ENCODE data around the gene KLF7.

Gene KLF7

DNA sequence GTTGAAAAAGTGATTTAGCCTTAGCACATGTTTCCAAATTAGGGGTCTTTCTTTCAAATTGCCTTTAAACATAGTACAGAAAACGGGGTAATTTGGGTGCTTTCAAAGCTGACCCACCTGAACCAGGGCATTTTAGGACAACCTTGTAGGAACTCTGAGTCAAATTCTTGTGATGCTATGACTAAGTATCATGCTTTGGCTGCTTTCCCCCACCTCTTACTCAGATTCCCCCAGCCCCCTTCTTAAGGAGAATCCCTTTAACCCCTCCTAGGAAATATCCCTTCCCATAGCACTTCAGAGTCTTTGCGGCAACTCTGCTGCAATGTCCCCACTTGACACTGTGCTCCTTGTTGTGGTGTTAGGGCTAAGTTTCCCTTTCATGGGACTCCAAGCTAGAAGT lies 18.6 kb upstream of the KLF7 start:
- no peak for TF ChIP-seq CTCF (IDR thresholded peaks at IDR 0.05; ENCODE audit: insufficient read depth, missing control alignments)
- no peak for FAIRE-seq
- no peak for DNase-seq (ENCODE audit: insufficient read length, low spot score)

- FAIRE-seq = no peak
- no peak for TF ChIP-seq CTCF (IDR thresholded peaks at IDR 0.05; ENCODE audit: insufficient read depth, missing control alignments)
- no peak for DNase-seq (ENCODE audit: insufficient read length, low spot score)
These were observed 17.8 kb upstream of the KLF7 start for GRCh38 chr2:207183506-207183905.

DNA sequence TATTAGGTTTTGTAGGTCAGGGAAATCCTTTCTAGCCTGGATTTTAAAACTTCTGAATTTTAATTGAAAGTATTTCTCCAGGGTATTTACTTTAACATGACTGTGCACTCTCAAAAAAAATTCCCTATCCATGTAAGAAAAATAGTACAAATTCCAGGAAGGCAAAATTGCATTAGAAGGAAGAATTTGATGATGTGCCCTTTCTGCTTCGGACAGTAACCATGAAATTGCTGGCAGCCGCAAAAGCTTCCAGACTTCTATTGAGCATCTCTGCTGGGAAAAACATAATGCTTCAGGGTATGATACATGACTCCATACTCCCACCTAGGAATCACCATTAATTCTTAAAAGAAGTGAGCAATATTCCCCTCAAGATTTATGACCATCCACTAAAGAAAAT lies 17.2 kb upstream of the KLF7 start:
- TF ChIP-seq CTCF (IDR thresholded peaks at IDR 0.05; ENCODE audit: insufficient read depth, missing control alignments) = no peak
- FAIRE-seq (no peak), DNase-seq (ENCODE audit: insufficient read length, low spot score) (no peak)

- no peak for DNase-seq (ENCODE audit: insufficient read length, low spot score)
- FAIRE-seq = no peak
- TF ChIP-seq CTCF (IDR thresholded peaks at IDR 0.05; ENCODE audit: insufficient read depth, missing control alignments) = no peak
These were observed 16.0 kb upstream of the KLF7 start for GRCh38 chr2:207181526-207182274.

GRCh38 chr2:207180741-207181140 lies 15.0 kb upstream of the KLF7 start:
- FAIRE-seq = no peak
- DNase-seq (ENCODE audit: insufficient read length, low spot score) = no peak
- no peak for TF ChIP-seq CTCF (IDR thresholded peaks at IDR 0.05; ENCODE audit: insufficient read depth, missing control alignments)

GRCh38 chr2:207176247-207176646 lies 10.5 kb upstream of the KLF7 start:
- FAIRE-seq = no peak
- no peak for DNase-seq (ENCODE audit: insufficient read length, low spot score)
- TF ChIP-seq CTCF (IDR thresholded peaks at IDR 0.05; ENCODE audit: insufficient read depth, missing control alignments) = no peak

DNA sequence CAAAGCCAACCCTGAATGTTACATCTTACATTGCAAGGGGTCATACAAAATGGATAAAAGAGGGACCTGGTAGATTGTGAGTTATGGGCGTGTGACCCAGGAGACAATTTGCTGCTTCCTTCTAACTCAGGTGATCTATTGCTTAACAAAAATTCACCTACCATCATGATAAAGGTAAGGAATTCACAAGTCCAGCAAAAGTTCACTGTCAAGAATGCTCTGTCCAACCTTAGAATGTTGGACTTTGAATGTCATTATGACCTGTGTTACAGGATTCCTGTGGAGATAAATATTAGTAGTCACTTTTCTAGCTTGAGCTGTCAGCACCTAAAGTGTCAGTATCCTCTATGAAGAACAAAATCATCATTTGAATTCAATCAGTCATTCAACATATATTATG lies 7.9 kb upstream of the KLF7 start:
- no peak for FAIRE-seq
- no peak for TF ChIP-seq CTCF (IDR thresholded peaks at IDR 0.05; ENCODE audit: insufficient read depth, missing control alignments)

More for the DNA sequence above, 7.9 kb upstream of the KLF7 start:
- DNase-seq (ENCODE audit: insufficient read length, low spot score) = no peak
